Memory B cell (primary cell): ENCODE data around the gene AGBL4.
"Not testable (repeated sequence)": the region's sequence is repeated elsewhere in the genome, so short reads cannot be mapped to it uniquely, and the experiment has no call there.

Experiments used
- ATAC-seq: fragments of 150-1000 bp; cut with Tn5 transposase; 2 replicates; pipeline ENCODE4 v1.10.0; 2021; ENCODE audit warnings: low read depth, mild to moderate bottlenecking, moderate library complexity
- DNase-seq, 2 donors: peaks; one replicate each; pipeline ENCODE4 v3.0.0; 2022; ENCODE audit warnings: low spot score in 2 of 2
- H3K27ac Mint-ChIP-seq: one replicate; pipeline ENCODE4 v1.8.0; 2022; ENCODE audit warnings: mild to moderate bottlenecking, moderate library complexity, mixed read lengths
- H3K27me3 Mint-ChIP-seq: one replicate; pipeline ENCODE4 v1.8.0; 2022; ENCODE audit warnings: mixed read lengths
- H3K36me3 Mint-ChIP-seq: one replicate; pipeline ENCODE4 v1.8.0; 2022; ENCODE audit warnings: mild to moderate bottlenecking, mixed read lengths
- H3K4me1 Mint-ChIP-seq: one replicate; pipeline ENCODE4 v1.8.0; 2022; ENCODE audit warnings: mixed read lengths
- H3K4me3 Mint-ChIP-seq: one replicate; pipeline ENCODE4 v1.8.0; 2022; ENCODE audit warnings: mild to moderate bottlenecking, moderate library complexity, mixed read lengths
- H3K9me3 Mint-ChIP-seq: one replicate; pipeline ENCODE4 v1.8.0; 2022; ENCODE audit warnings: mixed read lengths

Gene AGBL4

GRCh38 chr1:49026230-49026811 is 997.4 kb downstream of the AGBL4 start:
- H3K27me3 Mint-ChIP-seq, result no peaks in the 10 kb centered on the region
- no peak overlapping the region for H3K4me3 Mint-ChIP-seq
- H3K9me3 Mint-ChIP-seq, result peaks cover 3% of the 10 kb centered on the region
- no peaks in the 10 kb centered on the region for H3K36me3 Mint-ChIP-seq
- H3K4me1 Mint-ChIP-seq, result no peaks in the 10 kb centered on the region
- H3K27ac Mint-ChIP-seq, result no peak overlapping the region
- no peak for ATAC-seq
- DNase-seq, result no peak

GRCh38 chr1:49016030-49016977 is 1007.5 kb downstream of the AGBL4 start:
- Mint-ChIP-seq H3K4me3 (no peak overlapping the region), H3K27me3 (peaks cover 4% of the 10 kb centered on the region), H3K9me3 (no peaks in the 10 kb centered on the region), H3K36me3 (no peaks in the 10 kb centered on the region), H3K27ac (no peak overlapping the region), H3K4me1 (no peaks in the 10 kb centered on the region)
- DNase-seq, result no peak
- no peak for ATAC-seq

DNA sequence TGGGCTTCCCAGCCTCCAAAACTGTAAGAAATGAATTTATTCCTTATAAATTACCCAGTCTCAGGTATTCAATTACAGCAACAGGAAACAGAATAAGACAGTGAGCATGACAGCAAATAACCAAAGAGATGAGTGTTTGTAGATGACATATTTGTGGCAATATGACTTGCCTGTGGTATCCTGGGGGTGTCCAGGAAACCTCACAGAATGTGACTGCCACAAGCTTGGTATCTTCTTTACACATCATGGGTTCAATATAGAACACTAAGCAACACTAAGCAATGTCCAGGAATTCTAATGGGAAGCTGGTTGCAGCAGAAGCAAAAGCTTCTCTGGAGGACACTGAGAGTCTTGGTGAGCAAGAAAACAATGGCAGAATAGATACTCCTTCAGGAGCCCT is 1010.7 kb downstream of the AGBL4 start:
- no peaks in the 10 kb centered on the region for H3K4me1 Mint-ChIP-seq
- peaks cover 2% of the 10 kb centered on the region for H3K27me3 Mint-ChIP-seq
- DNase-seq (no peak), ATAC-seq (no peak)
- no peaks in the 10 kb centered on the region for H3K9me3 Mint-ChIP-seq
- H3K36me3 Mint-ChIP-seq, result no peaks in the 10 kb centered on the region
- H3K4me3 Mint-ChIP-seq, result no peak overlapping the region
- no peak overlapping the region for H3K27ac Mint-ChIP-seq

- H3K9me3 Mint-ChIP-seq, H3K4me3 Mint-ChIP-seq: not testable (repeated sequence)
Measured at GRCh38 chr1:49002981-49003380, 1020.8 kb downstream of the AGBL4 start.

DNA sequence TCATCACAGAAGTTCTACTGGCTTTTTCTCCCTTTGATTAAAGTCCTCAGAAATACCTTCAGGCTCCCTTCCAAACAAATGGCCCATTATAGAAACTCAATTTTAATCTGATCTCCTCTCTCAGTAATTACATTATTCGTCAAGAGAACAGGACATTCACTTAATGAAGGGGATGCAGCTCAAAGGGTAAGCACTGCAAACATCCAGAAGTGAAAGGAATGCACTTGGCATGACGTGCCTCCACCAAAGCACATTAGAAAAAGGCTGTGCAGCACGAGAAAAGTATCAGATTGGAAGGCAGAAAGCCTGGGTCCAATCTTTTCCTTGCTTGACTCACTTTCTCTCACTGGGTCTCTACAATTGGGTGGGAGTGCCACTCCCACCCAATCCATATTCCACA is 1024.4 kb downstream of the AGBL4 start:
- Mint-ChIP-seq H3K9me3 (no peaks in the 10 kb centered on the region), H3K4me1 (no peaks in the 10 kb centered on the region), H3K36me3 (no peaks in the 10 kb centered on the region), H3K27ac (no peak overlapping the region), H3K4me3 (no peak overlapping the region), H3K27me3 (peaks cover 5% of the 10 kb centered on the region)
- DNase-seq, result no peak
- no peak for ATAC-seq

More at GRCh38 chr1:49002981-49003380, 1020.8 kb downstream of the AGBL4 start:
- H3K27me3 Mint-ChIP-seq, result peaks cover 11% of the 10 kb centered on the region
- not testable (repeated sequence) for H3K27ac Mint-ChIP-seq, H3K36me3 Mint-ChIP-seq, H3K4me1 Mint-ChIP-seq, ATAC-seq, DNase-seq

DNA sequence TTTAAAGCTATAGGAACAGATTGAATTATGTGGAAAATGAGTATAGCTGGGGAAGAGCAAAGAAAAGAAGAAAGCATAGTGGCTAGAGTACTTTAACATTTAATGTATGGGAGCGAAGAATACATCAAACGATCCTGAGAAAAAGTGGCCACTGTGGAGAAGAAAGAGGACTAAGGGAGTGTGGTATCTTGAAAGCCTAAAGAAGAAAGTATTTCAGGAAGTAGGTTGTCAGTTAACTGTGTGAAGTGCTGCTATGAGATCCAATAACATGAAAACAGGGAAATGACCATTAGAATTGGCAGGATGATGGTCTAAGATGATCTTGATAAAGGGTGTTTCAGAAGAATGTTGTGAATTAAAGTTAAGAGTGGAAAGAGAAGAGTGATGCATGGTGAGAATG is 1027.4 kb downstream of the AGBL4 start:
- no peak overlapping the region for H3K27ac Mint-ChIP-seq
- peaks cover 5% of the 10 kb centered on the region for H3K9me3 Mint-ChIP-seq
- H3K4me3 Mint-ChIP-seq, result no peak overlapping the region
- H3K36me3 Mint-ChIP-seq, result no peaks in the 10 kb centered on the region
- H3K4me1 Mint-ChIP-seq, result no peaks in the 10 kb centered on the region
- no peak for ATAC-seq
- DNase-seq, result no peak
- H3K27me3 Mint-ChIP-seq, result no peaks in the 10 kb centered on the region

DNA sequence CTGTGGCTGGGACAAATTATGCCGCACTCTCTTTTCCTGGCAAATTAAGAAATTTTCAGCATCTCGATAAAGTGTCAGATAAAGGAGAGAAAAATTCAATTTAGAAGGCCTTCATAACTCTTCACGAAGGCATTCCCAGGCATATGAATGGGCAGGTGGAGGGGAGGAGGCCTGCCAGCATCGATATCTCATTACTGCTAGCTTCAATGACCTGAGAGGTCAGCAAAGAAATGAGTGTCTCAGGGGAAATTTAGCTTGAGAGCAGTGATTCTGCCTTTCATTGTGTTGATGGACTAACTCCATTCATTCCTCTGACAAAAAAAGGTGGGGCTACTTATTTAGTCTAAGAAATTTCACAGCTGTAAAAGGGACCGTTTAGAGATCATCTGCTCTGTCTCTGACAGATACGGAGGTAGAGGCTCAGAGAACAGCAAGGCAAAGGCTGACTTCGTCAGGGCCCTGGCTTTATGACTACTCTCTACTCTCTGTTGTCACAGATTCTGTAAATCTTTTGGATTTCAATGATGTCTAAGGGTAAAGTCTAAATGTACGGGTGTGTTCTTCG is 1035.0 kb downstream of the AGBL4 start:
- H3K4me1 Mint-ChIP-seq, result no peaks in the 10 kb centered on the region
- H3K27ac Mint-ChIP-seq, result no peak overlapping the region
- H3K4me3 Mint-ChIP-seq, result no peak overlapping the region
- peaks cover 5% of the 10 kb centered on the region for H3K9me3 Mint-ChIP-seq
- peaks cover 9% of the 10 kb centered on the region for H3K27me3 Mint-ChIP-seq
- no peak for DNase-seq
- ATAC-seq, result no peak
- no peaks in the 10 kb centered on the region for H3K36me3 Mint-ChIP-seq

- H3K36me3 Mint-ChIP-seq, result no peaks in the 10 kb centered on the region
- no peak for DNase-seq
- no peak overlapping the region for H3K27ac Mint-ChIP-seq
- ATAC-seq, result no peak
- peaks cover 3% of the 10 kb centered on the region for H3K9me3 Mint-ChIP-seq
- no peak overlapping the region for H3K4me3 Mint-ChIP-seq
- H3K4me1 Mint-ChIP-seq, result no peaks in the 10 kb centered on the region
- peaks cover 15% of the 10 kb centered on the region for H3K27me3 Mint-ChIP-seq
Measured at GRCh38 chr1:48979940-48980339, 1043.8 kb downstream of the AGBL4 start.

GRCh38 chr1:48978413-48978812 is 1045.3 kb downstream of the AGBL4 start:
- H3K27ac Mint-ChIP-seq, result no peak overlapping the region
- no peaks in the 10 kb centered on the region for H3K4me1 Mint-ChIP-seq
- peaks cover 13% of the 10 kb centered on the region for H3K27me3 Mint-ChIP-seq
- no peaks in the 10 kb centered on the region for H3K36me3 Mint-ChIP-seq
- H3K4me3 Mint-ChIP-seq, result no peak overlapping the region
- DNase-seq (no peak), ATAC-seq (no peak)
- peaks cover 3% of the 10 kb centered on the region for H3K9me3 Mint-ChIP-seq

DNA sequence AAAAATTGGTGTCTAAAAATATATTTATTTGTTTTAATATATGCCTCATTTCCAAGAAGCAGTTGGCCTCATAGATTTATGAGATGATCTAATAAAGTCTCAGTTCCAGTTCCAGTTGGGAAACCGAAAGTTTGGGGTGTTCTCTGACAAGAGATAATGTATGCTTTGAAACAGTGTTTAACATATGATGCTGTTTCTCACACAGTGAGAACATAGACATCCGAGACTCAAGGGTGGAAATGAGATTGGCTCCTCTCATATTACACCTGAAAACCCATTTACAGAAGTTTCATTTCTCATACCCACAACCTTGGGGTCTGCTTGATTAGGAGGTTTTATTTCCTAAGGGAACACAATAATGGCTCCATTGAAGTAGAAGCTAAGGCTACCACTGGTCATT is 1046.5 kb downstream of the AGBL4 start:
- Mint-ChIP-seq H3K4me3 (no peak overlapping the region), H3K27ac (no peak overlapping the region), H3K4me1 (no peaks in the 10 kb centered on the region), H3K27me3 (peaks cover 11% of the 10 kb centered on the region), H3K36me3 (no peaks in the 10 kb centered on the region), H3K9me3 (peaks cover 3% of the 10 kb centered on the region)
- no peak for DNase-seq
- ATAC-seq, result no peak

DNA sequence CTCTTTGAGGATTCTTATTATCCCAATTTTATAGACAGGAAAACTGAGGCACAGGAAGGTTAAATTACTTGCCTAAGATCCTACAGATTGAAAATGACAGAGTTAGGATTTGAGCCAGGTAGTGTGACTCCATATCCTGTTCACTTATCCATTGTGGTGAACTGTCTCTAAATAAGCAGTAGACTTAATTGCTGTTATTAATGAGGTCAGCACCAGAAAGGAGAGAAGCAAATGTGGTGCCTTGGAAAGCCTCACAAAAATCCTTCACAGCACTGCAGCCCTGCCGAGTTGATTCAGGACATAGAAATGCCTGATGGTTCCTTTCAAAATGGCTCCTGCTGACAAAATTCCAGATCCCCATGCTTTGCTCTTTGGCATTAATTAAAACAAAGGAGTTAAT is 1053.8 kb downstream of the AGBL4 start:
- Mint-ChIP-seq H3K36me3 (no peaks in the 10 kb centered on the region), H3K27ac (no peak overlapping the region), H3K9me3 (no peaks in the 10 kb centered on the region), H3K27me3 (peaks cover 3% of the 10 kb centered on the region), H3K4me1 (no peaks in the 10 kb centered on the region), H3K4me3 (no peak overlapping the region)
- DNase-seq, result no peak
- no peak for ATAC-seq

- ATAC-seq, result no peak
- Mint-ChIP-seq H3K36me3 (no peaks in the 10 kb centered on the region), H3K9me3 (no peaks in the 10 kb centered on the region), H3K27me3 (no peaks in the 10 kb centered on the region), H3K27ac (no peak overlapping the region), H3K4me3 (no peak overlapping the region), H3K4me1 (no peaks in the 10 kb centered on the region)
- DNase-seq, result no peak
Measured at GRCh38 chr1:48967318-48967717, 1056.4 kb downstream of the AGBL4 start.

- ATAC-seq (no peak), DNase-seq (no peak)
- H3K27ac Mint-ChIP-seq, result no peak overlapping the region
- H3K36me3 Mint-ChIP-seq, result no peaks in the 10 kb centered on the region
- H3K9me3 Mint-ChIP-seq, result no peaks in the 10 kb centered on the region
- no peak overlapping the region for H3K4me3 Mint-ChIP-seq
- H3K4me1 Mint-ChIP-seq, result no peaks in the 10 kb centered on the region
- no peaks in the 10 kb centered on the region for H3K27me3 Mint-ChIP-seq
Measured at GRCh38 chr1:48966583-48966982, 1057.2 kb downstream of the AGBL4 start.

- H3K4me1 Mint-ChIP-seq, result no peaks in the 10 kb centered on the region
- H3K27ac Mint-ChIP-seq, result no peak overlapping the region
- DNase-seq, result no peak
- H3K36me3 Mint-ChIP-seq, result no peaks in the 10 kb centered on the region
- ATAC-seq, result no peak
- no peaks in the 10 kb centered on the region for H3K9me3 Mint-ChIP-seq
- H3K4me3 Mint-ChIP-seq, result no peak overlapping the region
- H3K27me3 Mint-ChIP-seq, result peaks cover 11% of the 10 kb centered on the region
Measured at GRCh38 chr1:48960320-48960719, 1063.4 kb downstream of the AGBL4 start.
